RWPE2 (cell line): ENCODE results near the gene ACOXL.

Source experiments
- ATAC-seq: fragments of 200-7000 bp; cut with Tn5 transposase; 3 replicates; pipeline ENCODE4 v1.9.1; 2021; ENCODE audit warnings: low read depth
- DNase-seq: peaks from one replicate; pipeline ENCODE4 v3.0.0-alpha.2; 2020; ENCODE audit warnings: low spot score
- H3K27ac ChIP-seq: fragments of 450-650 bp; 2 replicates; pipeline ENCODE4 v1.5.1; 2017; ENCODE audit warnings: mild to moderate bottlenecking; ENCODE audit not compliant: poor library complexity, severe bottlenecking
- H3K27me3 ChIP-seq: fragments of 250-450 bp; sonication (Bioruptor Pico); 2 replicates; pipeline ENCODE4 v1.5.1; 2021; ENCODE audit warnings: mild to moderate bottlenecking, moderate library complexity; ENCODE audit not compliant: insufficient read depth, poor library complexity, severe bottlenecking
- H3K36me3 ChIP-seq: fragments of 250-450 bp; sonication (Bioruptor Pico); 2 replicates; pipeline ENCODE4 v1.5.1; 2020; ENCODE audit warnings: low read depth, mild to moderate bottlenecking, moderate library complexity
- H3K4me1 ChIP-seq: fragments of 250-450 bp; sonication (Bioruptor Pico); 2 replicates; pipeline ENCODE4 v1.5.1; 2021; ENCODE audit warnings: mild to moderate bottlenecking, moderate library complexity; ENCODE audit not compliant: insufficient read depth, poor library complexity, severe bottlenecking
- H3K4me3 ChIP-seq: fragments of 250-450 bp; sonication (Bioruptor Pico); 2 replicates; pipeline ENCODE4 v1.5.1; 2021; ENCODE audit warnings: mild to moderate bottlenecking, moderate library complexity; ENCODE audit not compliant: severe bottlenecking
- H3K9me3 ChIP-seq: fragments of 250-450 bp; sonication (Bioruptor Pico); 2 replicates; pipeline ENCODE4 v1.5.1; 2021; ENCODE audit warnings: mild to moderate bottlenecking, moderate library complexity; ENCODE audit not compliant: severe bottlenecking
- CTCF ChIP-seq: fragments of 450-650 bp; IDR thresholded peaks from one replicate; pipeline ENCODE4 v1.5.1; 2017; ENCODE audit warnings: mild to moderate bottlenecking, moderate library complexity; ENCODE audit not compliant: poor library complexity, severe bottlenecking

Gene ACOXL

GRCh38 chr2:111095434-111095833 lies 363.1 kb downstream of the ACOXL start:
- Histone ChIP-seq H3K27ac (no peak overlapping the region), H3K4me3 (no peak overlapping the region), H3K27me3 (no peaks in the 10 kb centered on the region), H3K4me1 (no peaks in the 10 kb centered on the region), H3K36me3 (no peaks in the 10 kb centered on the region), H3K9me3 (no peaks in the 10 kb centered on the region)
- ATAC-seq (no peak), DNase-seq (no peak)
- no peak for TF ChIP-seq CTCF

- Histone ChIP-seq H3K27me3 (no peaks in the 10 kb centered on the region), H3K27ac (no peak overlapping the region), H3K9me3 (no peaks in the 10 kb centered on the region), H3K4me1 (no peaks in the 10 kb centered on the region), H3K36me3 (no peaks in the 10 kb centered on the region), H3K4me3 (no peak overlapping the region)
- ATAC-seq (no peak), DNase-seq (no peak)
- TF ChIP-seq CTCF = no peak
Measured at GRCh38 chr2:111099402-111099801, 367.0 kb downstream of the ACOXL start.

GRCh38 chr2:111100087-111100764 lies 367.9 kb downstream of the ACOXL start:
- Histone ChIP-seq H3K36me3 (no peaks in the 10 kb centered on the region), H3K4me1 (no peaks in the 10 kb centered on the region), H3K27ac (no peak overlapping the region), H3K4me3 (no peak overlapping the region), H3K27me3 (peaks cover 4% of the 10 kb centered on the region), H3K9me3 (no peaks in the 10 kb centered on the region)
- ATAC-seq (no peak), DNase-seq (no peak)
- no peak for TF ChIP-seq CTCF

GRCh38 chr2:111100765-111101162 lies 368.4 kb downstream of the ACOXL start:
- H3K4me3 ChIP-seq = no peak overlapping the region
- ATAC-seq = peak; percentile 38; the same call in 1 of the 3 replicates
- TF ChIP-seq CTCF = no peak

GRCh38 chr2:111101592-111101991 lies 369.2 kb downstream of the ACOXL start:
- Histone ChIP-seq H3K27me3 (peaks cover 4% of the 10 kb centered on the region), H3K36me3 (no peaks in the 10 kb centered on the region), H3K9me3 (no peaks in the 10 kb centered on the region), H3K4me3 (no peak overlapping the region), H3K4me1 (no peaks in the 10 kb centered on the region), H3K27ac (no peak overlapping the region)
- TF ChIP-seq CTCF = no peak
- no peak for DNase-seq
- ATAC-seq = no peak

More at GRCh38 chr2:111100765-111101162, 368.4 kb downstream of the ACOXL start:
- no peak overlapping the region for H3K27ac ChIP-seq
- no peaks in the 10 kb centered on the region for H3K36me3 ChIP-seq
- peaks cover 4% of the 10 kb centered on the region for H3K27me3 ChIP-seq
- no peaks in the 10 kb centered on the region for H3K9me3 ChIP-seq
- no peak for DNase-seq
- H3K4me1 ChIP-seq = no peaks in the 10 kb centered on the region
